HG03378 (cell line): ENCODE measurements around the gene PGS1.

Experiments used
- ATAC-seq: cut with Tn5 transposase; IDR thresholded peaks from one replicate; pipeline ENCODE4 v1.9.1; 2021; ENCODE audit warnings: mild to moderate bottlenecking, moderate library complexity; ENCODE audit not compliant: unreplicated experiment

The PGS1 gene

GRCh38 chr17:78406920-78407319 lies 28.5 kb downstream of the PGS1 start:
- ATAC-seq = no peak

- no peak for ATAC-seq
Measured at GRCh38 chr17:78407387-78408000, 29.0 kb downstream of the PGS1 start.

GRCh38 chr17:78408476-78409050 lies 30.1 kb downstream of the PGS1 start:
- ATAC-seq = no peak

GRCh38 chr17:78409191-78409928 lies 30.9 kb downstream of the PGS1 start:
- no peak for ATAC-seq

- no peak for ATAC-seq
Measured at GRCh38 chr17:78411241-78411857, 32.9 kb downstream of the PGS1 start.

- ATAC-seq = no peak
Measured at GRCh38 chr17:78412403-78412802, 34.0 kb downstream of the PGS1 start.

GRCh38 chr17:78414178-78415162 lies 36.0 kb downstream of the PGS1 start:
- ATAC-seq = no peak

- no peak for ATAC-seq
Measured at GRCh38 chr17:78415821-78416711, 37.6 kb downstream of the PGS1 start.

- no peak for ATAC-seq
Measured at GRCh38 chr17:78416791-78417530, 38.5 kb downstream of the PGS1 start.

- no peak for ATAC-seq
Measured at GRCh38 chr17:78417531-78417909, 39.1 kb downstream of the PGS1 start.

- ATAC-seq = no peak
Measured at GRCh38 chr17:78418326-78419026, 40.0 kb downstream of the PGS1 start.

- ATAC-seq = no peak
Measured at GRCh38 chr17:78419970-78420815, 41.7 kb downstream of the PGS1 start.

GRCh38 chr17:78421084-78421533 lies 42.7 kb downstream of the PGS1 start:
- no peak for ATAC-seq

GRCh38 chr17:78421534-78422266 lies 43.3 kb downstream of the PGS1 start:
- no peak for ATAC-seq

GRCh38 chr17:78422267-78422605 lies 43.8 kb downstream of the PGS1 start:
- ATAC-seq = no peak

GRCh38 chr17:78422872-78423588 lies 44.6 kb downstream of the PGS1 start:
- no peak for ATAC-seq
